HG03196 (cell line): Measurements from ENCODE around the gene MAD2L2.

Experiments used
- ATAC-seq: cut with Tn5 transposase; IDR thresholded peaks from one replicate; pipeline ENCODE4 v1.9.1; 2021; ENCODE audit not compliant: unreplicated experiment

The MAD2L2 gene

GRCh38 chr1:11681071-11681771 lies at the start of gene MAD2L2:
TSS of gene MAD2L2 (minus strand) at chr1:11681148. CDS start at chr1:11680601, 547 bp downstream.
- ATAC-seq, result peak; percentile 79

GRCh38 chr1:11730429-11730891 lies 49.5 kb upstream of the MAD2L2 start:
- ATAC-seq, result no peak

DNA sequence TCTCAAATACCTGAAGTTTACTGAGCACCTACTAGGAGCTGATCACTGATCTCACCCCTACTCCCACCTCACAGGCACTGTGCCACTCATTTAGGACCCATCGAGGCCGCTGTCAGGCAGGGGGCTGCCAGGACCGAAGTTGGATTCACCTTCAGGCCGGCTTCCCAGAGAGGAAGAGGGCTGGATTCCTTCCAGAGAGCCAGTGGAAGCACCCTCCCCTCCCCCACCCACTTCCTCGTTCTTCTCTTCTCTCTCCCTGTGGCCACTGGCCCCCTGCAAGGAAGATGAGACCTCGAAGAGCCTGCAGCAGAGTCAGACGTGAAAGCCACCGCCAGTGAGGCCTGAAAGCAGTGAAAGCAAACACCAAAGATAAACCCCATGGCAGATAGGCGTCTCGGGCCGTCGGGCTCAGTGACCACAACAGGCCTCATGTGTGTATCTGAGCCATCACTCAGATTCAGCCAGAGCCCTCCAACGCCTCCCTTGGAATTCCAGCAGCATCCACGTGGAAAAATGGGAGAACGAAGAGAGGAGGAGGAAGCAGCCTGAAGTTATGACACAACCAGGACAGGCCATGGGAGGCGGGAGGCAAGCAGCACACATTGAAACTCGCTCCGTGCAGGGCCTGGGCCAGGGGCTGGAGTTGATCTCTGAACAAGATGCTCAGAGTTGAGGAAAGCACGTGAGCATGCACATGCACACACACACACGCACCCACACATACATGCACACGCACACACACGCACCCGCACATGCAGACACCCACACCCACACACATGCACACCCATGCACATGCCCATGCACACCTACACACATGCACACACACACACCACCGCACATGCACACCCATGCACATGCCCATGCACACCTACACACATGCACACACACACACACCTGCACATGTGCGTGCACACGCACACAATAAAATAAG lies 48.8 kb upstream of the MAD2L2 start:
- ATAC-seq, result no peak

GRCh38 chr1:11729155-11729497 lies 48.2 kb upstream of the MAD2L2 start:
- no peak for ATAC-seq

DNA sequence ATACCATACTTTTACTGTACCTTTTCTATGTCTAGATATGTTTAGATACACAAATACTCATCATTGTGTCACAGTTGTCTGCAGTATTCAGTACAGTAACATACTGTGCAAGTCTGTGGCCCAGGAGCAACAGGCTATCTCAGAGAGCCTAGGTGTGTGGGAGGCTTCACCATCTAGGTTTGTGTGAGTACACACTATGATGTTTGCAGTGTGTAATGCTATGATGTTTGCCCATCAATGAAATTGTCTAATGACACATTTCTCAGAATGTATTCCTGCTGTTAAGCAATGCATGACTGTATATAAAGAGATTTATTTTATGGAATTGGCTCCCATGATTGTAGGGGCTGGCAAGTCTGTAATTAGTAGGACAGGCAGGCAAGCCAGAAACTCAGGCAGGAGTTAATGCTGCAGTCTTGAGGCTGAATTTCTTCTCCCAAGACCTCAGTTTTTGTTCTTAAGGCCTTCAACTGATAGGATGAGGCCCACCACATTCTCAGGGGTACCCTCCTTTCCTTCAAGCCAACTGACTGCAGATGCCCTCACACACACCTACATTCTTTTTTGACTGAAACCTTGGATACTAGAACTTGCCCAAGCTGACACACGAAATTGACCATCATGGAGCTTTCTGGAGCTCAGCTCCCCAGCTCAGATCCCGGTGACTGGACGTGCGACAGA lies 47.3 kb upstream of the MAD2L2 start:
- no peak for ATAC-seq

GRCh38 chr1:11727119-11727518 lies 46.2 kb upstream of the MAD2L2 start:
- ATAC-seq, result no peak

GRCh38 chr1:11725616-11726015 lies 44.7 kb upstream of the MAD2L2 start:
- no peak for ATAC-seq

DNA sequence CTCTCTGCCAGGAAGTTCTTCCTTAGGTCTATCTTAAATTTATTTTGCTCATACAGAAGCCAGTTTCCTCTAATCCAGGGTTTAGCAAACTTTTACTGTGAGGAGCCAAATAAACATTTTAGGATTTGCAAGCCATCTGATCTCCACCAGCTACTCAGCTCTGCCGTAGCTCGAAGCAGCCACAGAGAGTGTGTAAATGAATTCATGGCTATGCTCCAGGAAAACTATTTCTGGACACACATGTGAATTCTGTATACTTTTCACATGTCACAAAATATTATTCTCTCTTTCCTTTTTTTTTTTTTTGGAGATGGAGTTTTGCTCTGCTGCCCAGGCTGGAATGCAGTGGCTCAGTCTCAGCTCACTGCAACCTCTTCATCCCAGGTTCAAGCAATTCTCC lies 41.6 kb upstream of the MAD2L2 start:
- ATAC-seq, result no peak

GRCh38 chr1:11721311-11721710 lies 40.4 kb upstream of the MAD2L2 start:
- no peak for ATAC-seq

DNA sequence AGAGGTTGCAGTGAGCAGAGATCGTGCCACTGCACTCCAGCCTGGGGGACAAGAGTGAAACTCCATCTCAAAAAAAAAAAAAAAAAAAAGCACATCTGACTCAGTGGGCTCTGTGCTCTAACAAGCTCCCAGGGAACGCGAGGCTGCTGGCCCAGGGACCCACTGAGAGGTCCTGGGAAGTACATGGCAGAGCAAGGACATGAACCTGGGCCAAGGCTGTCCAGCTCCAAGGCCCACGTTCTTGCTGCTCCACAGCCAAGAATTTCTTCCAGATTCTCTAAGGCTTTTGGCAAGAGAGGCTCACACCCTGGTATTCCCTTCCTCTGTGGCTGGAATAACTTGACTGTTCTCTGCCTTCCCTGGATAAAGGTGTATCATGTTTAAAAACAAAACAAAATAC lies 39.6 kb upstream of the MAD2L2 start:
- ATAC-seq, result no peak

- no peak for ATAC-seq
These were observed 39.1 kb upstream of the MAD2L2 start for GRCh38 chr1:11720033-11720376.

DNA sequence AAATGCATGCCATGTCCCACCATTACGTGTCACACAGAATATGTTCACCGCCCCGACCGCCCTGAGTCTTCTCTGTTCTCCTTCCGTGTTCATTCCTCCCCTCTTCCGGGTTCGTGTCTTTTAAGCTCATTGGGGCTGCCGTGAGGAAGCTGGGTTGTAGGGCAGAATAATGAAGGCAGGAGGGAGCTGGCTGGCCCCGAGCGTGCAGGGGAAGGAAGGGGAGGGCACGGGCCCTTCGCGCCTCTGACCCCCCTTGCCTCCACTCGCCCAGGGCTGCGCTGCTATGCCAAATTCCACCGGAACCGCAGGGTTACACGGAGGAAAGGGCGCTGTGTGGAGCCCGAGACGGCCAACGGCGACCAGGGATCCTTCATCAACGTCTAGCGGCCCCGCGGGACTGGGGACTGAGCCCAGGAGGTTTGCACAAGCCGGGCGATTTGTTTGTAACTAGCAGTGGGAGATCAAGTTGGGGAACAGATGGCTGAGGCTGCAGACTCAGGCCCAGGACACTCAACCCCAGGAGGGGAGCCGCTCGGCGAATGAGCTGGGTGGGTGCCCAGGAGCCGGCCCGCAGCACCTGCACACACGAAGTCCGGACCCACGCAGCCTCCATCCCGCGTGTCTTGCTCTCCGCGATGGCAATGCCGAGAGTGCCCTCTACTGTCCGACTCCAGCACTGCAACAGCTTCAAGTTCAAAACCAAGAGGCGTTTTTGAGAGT lies 38.5 kb upstream of the MAD2L2 start:
- ATAC-seq, result peak; percentile 48

DNA sequence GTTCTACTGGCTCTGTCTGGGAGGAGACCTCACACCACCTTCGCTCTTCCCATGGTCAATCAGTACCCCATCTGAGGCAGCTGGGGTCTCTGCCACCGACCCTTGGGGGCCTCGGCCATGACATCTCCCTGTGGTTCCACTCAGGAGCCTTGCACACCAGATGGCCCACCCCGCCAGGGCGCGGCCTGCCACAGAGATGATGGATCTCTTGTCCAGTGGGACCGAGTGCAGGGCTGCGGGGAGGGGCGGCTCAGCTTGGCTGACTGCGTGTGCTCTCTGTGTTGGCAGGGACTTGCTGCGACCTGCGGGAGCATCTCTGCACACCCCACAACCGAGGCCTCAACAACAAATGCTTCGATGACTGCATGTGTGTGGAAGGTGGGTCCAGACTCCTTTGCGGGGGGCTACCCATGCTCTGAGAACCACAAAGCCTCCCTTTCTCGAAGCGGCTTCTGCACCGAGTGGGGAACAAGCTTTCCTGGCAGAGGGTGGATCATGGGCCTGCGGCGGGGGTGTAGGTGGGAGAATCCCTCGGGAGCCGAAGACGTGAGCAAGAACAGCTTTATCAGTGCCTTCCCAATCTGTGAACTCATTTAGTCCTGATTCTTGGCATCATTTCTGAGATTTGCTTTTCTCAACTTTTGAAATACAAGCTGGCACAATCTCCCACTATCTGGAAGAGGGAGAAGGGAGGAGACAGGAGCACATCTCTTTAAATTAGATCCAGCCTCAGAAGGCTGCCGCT lies 34.1 kb upstream of the MAD2L2 start:
- no peak for ATAC-seq

- ATAC-seq, result no peak
These were observed 32.1 kb upstream of the MAD2L2 start for GRCh38 chr1:11713095-11713494.

- no peak for ATAC-seq
These were observed 31.3 kb upstream of the MAD2L2 start for GRCh38 chr1:11712285-11712684.

DNA sequence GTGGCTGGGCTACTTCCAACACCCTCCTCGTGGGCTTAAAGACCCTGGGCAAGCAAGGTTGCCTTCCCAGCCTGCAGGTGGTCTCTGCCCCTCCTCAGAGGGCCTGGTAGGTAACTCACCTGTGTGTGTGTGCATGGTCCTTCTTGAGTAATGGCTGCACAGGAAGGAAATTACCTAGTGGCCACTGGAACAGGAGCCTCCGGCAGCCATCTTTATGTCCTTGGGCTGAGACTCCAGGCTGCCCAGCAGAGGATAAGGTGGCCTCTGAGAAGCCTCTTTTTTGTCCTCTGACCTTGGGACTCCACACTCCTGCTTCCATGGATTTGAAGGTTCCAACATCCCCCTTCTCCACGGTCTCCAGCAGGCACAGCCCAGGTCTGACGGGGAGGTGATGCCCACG lies 30.5 kb upstream of the MAD2L2 start:
- no peak for ATAC-seq

DNA sequence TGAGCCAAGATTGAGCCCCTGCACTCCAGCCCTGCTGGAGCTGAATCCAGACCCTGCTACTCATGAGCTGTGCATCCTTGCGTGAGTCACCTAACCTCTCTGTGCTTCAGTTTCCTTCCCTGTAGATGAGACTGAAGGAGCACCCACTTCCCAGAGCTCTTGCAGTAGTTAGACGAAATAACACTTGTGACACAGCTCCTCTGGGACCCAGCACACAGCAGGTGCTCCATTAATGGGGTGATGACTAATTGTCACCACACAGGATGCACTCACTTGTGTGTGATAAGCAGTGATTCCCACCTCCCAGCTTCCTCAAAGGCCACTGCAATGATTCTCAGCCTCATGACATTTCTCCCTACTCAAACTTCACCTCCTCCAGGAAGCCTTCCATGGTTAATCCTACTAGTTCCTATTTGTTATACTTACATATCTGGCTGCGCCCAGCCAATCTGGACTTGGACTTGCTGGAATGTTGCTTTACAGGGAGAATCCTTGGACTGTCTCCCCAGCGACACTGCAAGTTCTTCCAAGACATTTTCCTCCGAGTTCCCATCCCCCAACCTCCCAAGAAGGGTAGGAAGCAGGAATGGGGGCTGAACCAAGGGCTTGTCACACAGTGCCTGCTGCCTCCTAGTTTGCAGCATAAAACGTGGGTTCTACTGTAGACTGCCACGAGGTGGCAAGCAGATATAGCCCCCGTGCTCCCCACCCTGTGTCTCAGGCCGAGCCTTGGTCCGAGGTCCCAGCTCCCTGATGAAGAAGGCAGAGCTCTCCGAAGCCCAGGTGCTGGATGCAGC lies 27.8 kb upstream of the MAD2L2 start:
- ATAC-seq, result no peak

GRCh38 chr1:11707621-11708276 lies 26.8 kb upstream of the MAD2L2 start:
- ATAC-seq, result no peak

GRCh38 chr1:11706292-11706691 lies 25.3 kb upstream of the MAD2L2 start:
- ATAC-seq, result no peak
